ENCODE data around the gene AKAP7. TPM values are rescaled to one million over a fixed set of nuclear protein-coding genes. Genes with fewer than 3 reads are reported as not detected.

AKAP7 gene
- total and polyA plus RNA-seq, 2 experiments from 2014 or later: 9.1 to 11.9 TPM

GRCh38 chr6:131156411-131156810, 21.1 kb downstream of the AKAP7 start:
- no peaks in the 10 kb centered on the region for H3K9me3 ChIP-seq (ENCODE audit: low read depth)
- H3K36me3 ChIP-seq: no peaks in the 10 kb centered on the region
- no peak overlapping the region for H3K27ac ChIP-seq
- no peaks in the 10 kb centered on the region for H3K27me3 ChIP-seq
- H3K4me1 ChIP-seq (ENCODE audit: low read depth): peaks cover 7% of the 10 kb centered on the region
- DNase-seq (ENCODE audit: low read depth in 1 of 2, low spot score in 1 of 2): no peak
- no peak overlapping the region for H3K4me3 ChIP-seq
- TF ChIP-seq, protein P1, sequence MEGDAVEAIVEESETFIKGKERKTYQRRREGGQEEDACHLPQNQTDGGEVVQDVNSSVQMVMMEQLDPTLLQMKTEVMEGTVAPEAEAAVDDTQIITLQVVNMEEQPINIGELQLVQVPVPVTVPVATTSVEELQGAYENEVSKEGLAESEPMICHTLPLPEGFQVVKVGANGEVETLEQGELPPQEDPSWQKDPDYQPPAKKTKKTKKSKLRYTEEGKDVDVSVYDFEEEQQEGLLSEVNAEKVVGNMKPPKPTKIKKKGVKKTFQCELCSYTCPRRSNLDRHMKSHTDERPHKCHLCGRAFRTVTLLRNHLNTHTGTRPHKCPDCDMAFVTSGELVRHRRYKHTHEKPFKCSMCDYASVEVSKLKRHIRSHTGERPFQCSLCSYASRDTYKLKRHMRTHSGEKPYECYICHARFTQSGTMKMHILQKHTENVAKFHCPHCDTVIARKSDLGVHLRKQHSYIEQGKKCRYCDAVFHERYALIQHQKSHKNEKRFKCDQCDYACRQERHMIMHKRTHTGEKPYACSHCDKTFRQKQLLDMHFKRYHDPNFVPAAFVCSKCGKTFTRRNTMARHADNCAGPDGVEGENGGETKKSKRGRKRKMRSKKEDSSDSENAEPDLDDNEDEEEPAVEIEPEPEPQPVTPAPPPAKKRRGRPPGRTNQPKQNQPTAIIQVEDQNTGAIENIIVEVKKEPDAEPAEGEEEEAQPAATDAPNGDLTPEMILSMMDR (IDR thresholded peaks at IDR 0.05; ENCODE audit: low read depth, low read length): no peak

GRCh38 chr6:131159578-131159977, 24.3 kb downstream of the AKAP7 start:
- Histone ChIP-seq H3K4me3 (no peak overlapping the region), H3K9me3 (ENCODE audit: low read depth) (no peaks in the 10 kb centered on the region), H3K27ac (no peak overlapping the region), H3K4me1 (ENCODE audit: low read depth) (peaks cover 7% of the 10 kb centered on the region), H3K27me3 (no peaks in the 10 kb centered on the region), H3K36me3 (no peaks in the 10 kb centered on the region)
- TF ChIP-seq, protein P1 (IDR thresholded peaks at IDR 0.05; ENCODE audit: low read depth, low read length): no peak
- DNase-seq (ENCODE audit: low read depth in 1 of 2, low spot score in 1 of 2): peak in 1 of 2 donors; percentile 35

DNA sequence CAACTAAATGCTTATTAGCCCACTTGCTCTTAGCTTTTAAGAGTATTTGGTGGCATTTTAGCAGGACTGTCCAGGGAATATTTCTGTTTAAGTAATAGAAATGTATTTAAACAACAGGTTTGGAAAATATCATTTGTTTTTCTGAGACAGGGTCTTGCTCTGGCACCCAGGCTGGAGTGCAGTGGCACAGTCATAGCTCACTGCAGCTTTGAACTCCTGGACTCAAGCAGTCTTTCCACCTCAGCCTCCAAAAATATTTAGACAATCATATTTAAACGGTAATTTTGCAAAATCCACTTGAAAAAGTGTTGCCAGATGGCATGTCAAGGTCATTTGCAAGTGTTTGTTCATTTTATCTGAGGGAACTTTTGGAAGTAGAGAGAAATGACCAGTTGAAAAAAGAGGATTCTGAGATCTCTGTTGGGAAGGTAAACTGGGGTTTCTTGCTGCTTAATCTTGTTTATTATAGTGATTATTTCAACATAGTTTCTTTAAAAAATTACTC, 25.0 kb downstream of the AKAP7 start:
- Histone ChIP-seq H3K36me3 (no peaks in the 10 kb centered on the region), H3K27ac (no peak overlapping the region), H3K9me3 (ENCODE audit: low read depth) (no peaks in the 10 kb centered on the region), H3K27me3 (no peaks in the 10 kb centered on the region), H3K4me3 (no peak overlapping the region), H3K4me1 (ENCODE audit: low read depth) (peaks cover 7% of the 10 kb centered on the region)
- TF ChIP-seq, protein P1 (IDR thresholded peaks at IDR 0.05; ENCODE audit: low read depth, low read length): no peak
- DNase-seq (ENCODE audit: low read depth in 1 of 2, low spot score in 1 of 2): no peak

- H3K27me3 ChIP-seq: no peaks in the 10 kb centered on the region
- H3K4me3 ChIP-seq: no peak overlapping the region
- no peak overlapping the region for H3K27ac ChIP-seq
- peaks cover 7% of the 10 kb centered on the region for H3K4me1 ChIP-seq (ENCODE audit: low read depth)
- no peaks in the 10 kb centered on the region for H3K9me3 ChIP-seq (ENCODE audit: low read depth)
- DNase-seq (ENCODE audit: low read depth in 1 of 2, low spot score in 1 of 2): no peak
- TF ChIP-seq, protein P1 (IDR thresholded peaks at IDR 0.05; ENCODE audit: low read depth, low read length): no peak
- H3K36me3 ChIP-seq: no peaks in the 10 kb centered on the region
Observed at GRCh38 chr6:131161987-131162386, 26.7 kb downstream of the AKAP7 start.

DNA sequence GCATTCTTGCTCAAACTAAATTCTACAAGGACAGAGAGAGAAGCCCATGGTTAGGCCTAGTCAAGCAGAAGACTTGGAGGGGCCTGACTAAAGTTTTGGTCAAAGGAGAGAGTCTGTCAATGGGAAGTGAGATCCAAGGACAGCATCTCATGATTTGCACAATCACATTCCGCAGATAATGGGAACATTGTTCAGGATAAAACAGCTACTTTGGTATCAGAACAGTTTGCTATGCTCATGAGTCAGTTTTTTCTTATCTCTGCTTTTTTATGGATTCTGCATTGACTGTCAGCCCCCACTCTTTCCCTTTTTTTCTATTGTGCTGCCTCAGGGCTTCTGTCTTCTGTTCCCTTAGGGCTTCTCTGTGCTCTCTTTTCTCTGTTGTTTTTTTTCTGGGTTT, 28.6 kb downstream of the AKAP7 start:
- peak in 1 of 2 donors; percentile 82 for DNase-seq (ENCODE audit: low read depth in 1 of 2, low spot score in 1 of 2)
- no peak overlapping the region for H3K27ac ChIP-seq
- H3K36me3 ChIP-seq: no peaks in the 10 kb centered on the region
- TF ChIP-seq, protein P1 (IDR thresholded peaks at IDR 0.05; ENCODE audit: low read depth, low read length): no peak
- H3K4me3 ChIP-seq: no peak overlapping the region
- peaks cover 7% of the 10 kb centered on the region for H3K4me1 ChIP-seq (ENCODE audit: low read depth)
- no peaks in the 10 kb centered on the region for H3K27me3 ChIP-seq
- H3K9me3 ChIP-seq (ENCODE audit: low read depth): no peaks in the 10 kb centered on the region
